ENCODE data around the gene APAF1.
"Not testable (repeated sequence)": the region's sequence is repeated elsewhere in the genome, so short reads cannot be mapped to it uniquely, and the experiment has no call there.

APAF1 gene

GRCh38 chr12:98644712-98645571 lies at the start of gene APAF1, which contains the start of gene IKBIP:
APAF1 (plus strand) TSS chr12:98645290; CDS start chr12:98648360, 3,070 bp downstream.
IKBIP (minus strand) TSS chr12:98644788; CDS start chr12:98644701, 87 bp downstream.
- peak; percentile 96 for DNase-seq

GRCh38 chr12:98597313-98597712 lies 47.8 kb upstream of the APAF1 start:
- DNase-seq = not testable (repeated sequence)

- DNase-seq = no peak
These were observed 43.2 kb upstream of the APAF1 start for GRCh38 chr12:98601924-98602323.

GRCh38 chr12:98606359-98606988 lies 38.6 kb upstream of the APAF1 start:
- no peak for DNase-seq

- no peak for DNase-seq
These were observed 34.5 kb upstream of the APAF1 start for GRCh38 chr12:98610596-98610995.

- no peak for DNase-seq
These were observed 32.3 kb upstream of the APAF1 start for GRCh38 chr12:98612696-98613334.

GRCh38 chr12:98618952-98619351 lies 26.1 kb upstream of the APAF1 start:
- no peak for DNase-seq

GRCh38 chr12:98635657-98636323 lies 9.3 kb upstream of the APAF1 start:
- no peak for DNase-seq

GRCh38 chr12:98637068-98637467 lies 8.0 kb upstream of the APAF1 start:
- DNase-seq = no peak

GRCh38 chr12:98638009-98638408 lies 7.1 kb upstream of the APAF1 start:
- no peak for DNase-seq

GRCh38 chr12:98639491-98639890 lies 5.6 kb upstream of the APAF1 start:
- no peak for DNase-seq

- not testable (repeated sequence) for DNase-seq
These were observed 2.3 kb upstream of the APAF1 start for GRCh38 chr12:98642801-98643200.

GRCh38 chr12:98644433-98644711 lies 718 bp upstream of the APAF1 start:
- no peak for DNase-seq

- DNase-seq = peak; percentile 7
These were observed 530 bp downstream of the APAF1 start for GRCh38 chr12:98645572-98646067.

- DNase-seq = peak; percentile 9
These were observed 1.4 kb downstream of the APAF1 start for GRCh38 chr12:98646294-98647090.

- DNase-seq = no peak
These were observed 6.2 kb downstream of the APAF1 start for GRCh38 chr12:98651328-98651727.

GRCh38 chr12:98653866-98654493 lies 8.9 kb downstream of the APAF1 start:
- DNase-seq = peak; percentile 65

- no peak for DNase-seq
These were observed 11.4 kb downstream of the APAF1 start for GRCh38 chr12:98656289-98657101.

GRCh38 chr12:98660521-98660920 lies 15.4 kb downstream of the APAF1 start:
- DNase-seq = no peak

GRCh38 chr12:98669751-98670150 lies 24.7 kb downstream of the APAF1 start:
- no peak for DNase-seq

- no peak for DNase-seq
These were observed 26.4 kb downstream of the APAF1 start for GRCh38 chr12:98671459-98671858.
